Measurements from ENCODE around the gene STARD3.

The STARD3 gene

DNA sequence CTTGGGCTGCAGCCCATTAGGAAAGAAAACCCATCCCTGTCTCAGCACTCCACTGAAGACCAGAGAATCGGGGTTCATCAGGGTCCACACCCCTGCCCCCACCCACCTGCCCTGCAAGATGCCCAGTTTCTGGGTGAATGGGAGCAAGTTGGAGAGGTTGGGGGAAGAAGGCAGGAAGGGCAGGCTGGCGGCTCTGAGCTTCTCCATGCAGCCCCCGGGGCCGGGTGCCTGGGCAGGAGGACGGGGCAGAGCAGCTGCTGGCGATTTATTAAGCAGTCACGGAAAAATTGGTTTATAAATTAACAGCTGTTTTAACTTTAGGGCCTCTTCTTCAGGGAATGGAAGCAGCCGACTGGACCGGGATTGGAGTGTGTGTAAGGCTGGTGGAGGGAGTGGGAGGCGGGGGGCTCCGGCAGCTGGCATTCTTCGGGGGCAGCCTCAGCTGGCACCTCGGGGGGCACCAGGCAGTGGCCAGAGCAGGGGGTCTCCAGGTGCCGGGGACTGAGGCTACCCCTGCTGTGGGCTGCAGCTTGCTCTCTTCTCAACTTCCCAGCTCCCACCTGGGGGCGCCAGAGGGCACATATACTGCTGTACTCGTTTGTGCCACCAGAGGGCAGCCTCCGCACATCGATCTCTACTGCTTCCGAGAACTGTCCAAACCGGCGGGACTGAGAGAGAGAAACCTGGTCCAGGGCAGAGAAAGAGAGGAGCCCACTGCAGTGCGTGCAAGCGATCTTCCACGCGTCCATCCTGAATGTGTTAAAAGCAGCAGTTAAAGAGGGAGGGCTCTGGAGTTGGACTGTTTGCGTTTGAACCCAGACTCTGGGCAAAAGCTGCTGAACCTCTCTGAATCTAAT lies 15.2 kb upstream of the STARD3 start:
- peak; percentile 82 to 86 for DNase-seq

DNA sequence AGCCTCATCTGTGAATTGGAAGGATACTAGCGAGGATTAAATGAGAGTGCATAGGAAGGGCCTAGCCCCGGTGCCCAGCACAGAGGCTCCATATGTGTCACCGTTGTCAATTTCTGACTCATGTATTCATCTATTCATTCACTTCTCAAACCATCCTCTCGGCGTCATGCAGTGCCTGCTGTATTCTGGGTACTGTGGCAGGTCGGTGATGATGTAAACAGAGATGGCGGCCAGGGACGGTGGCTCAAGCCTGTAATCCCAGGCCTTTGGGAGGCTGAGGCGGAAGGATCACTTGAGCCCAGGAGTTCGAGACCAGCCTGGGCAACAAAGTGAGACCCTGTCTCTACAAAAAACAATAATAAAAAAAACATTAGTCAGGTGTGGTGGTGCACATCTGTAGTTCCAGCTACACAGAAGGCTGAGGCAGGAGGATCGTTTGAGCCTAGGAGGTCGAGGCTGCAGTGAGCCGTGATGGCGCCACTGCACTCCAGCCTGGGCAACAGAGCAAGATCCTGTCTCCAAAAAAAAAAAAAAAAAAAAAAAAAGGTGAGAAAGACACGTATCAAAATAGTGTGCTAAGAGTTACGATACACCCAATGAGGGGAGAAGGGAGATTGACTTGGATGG lies 14.5 kb upstream of the STARD3 start:
- DNase-seq = peak in 1 of 2 experiments; percentile 40

- DNase-seq = peak; percentile 69 to 83
These were observed 13.5 kb upstream of the STARD3 start for GRCh38 chr17:39623356-39623950.

DNA sequence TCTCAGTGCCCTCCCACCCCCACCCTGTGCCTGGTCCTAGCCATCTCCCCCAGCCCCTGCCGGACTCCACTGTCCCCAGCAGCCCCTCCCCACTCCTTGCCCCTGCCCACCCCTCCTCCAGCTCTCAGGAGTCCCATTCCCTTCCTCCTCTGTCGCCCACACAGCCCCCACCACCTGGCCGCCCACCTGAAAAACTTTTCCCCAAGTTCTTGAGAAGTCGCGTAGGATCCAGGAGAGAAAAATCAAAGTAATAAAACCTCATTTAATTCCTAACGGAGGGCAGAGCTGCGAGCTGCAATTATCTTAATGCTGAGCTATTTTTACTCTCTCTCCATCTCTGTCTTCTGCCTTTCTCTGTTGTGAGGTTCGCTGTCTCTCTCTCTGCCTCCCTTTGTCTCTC lies 12.6 kb upstream of the STARD3 start:
- DNase-seq = no peak

DNA sequence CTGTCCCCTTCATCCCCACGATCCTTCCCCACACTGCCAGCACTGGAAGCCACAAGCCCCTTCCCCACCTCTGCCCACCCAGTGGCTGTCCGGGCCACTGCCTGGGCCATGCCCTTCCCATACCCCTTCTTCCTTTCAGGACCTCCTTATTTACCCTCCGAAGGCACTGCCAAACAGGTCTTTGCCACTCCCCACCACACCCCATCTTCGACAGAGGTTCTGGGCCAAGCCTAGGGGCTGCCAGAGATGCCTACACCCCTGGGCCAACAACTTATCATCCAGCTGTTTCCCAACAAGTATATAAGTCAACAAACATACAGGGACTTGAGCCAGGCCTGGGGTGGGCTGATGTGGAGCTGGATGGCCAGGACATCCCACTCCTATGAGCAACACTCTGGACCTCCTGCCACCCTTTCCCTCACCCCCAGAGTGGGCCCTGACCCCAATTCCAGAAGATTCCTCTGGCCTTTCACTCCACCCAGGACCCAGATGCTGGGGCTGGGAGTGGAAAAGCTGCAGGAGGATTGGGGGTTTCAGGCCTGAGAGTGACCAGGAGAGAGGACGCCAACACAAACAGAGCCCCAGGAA lies 11.7 kb upstream of the STARD3 start:
- no peak for DNase-seq

- no peak for DNase-seq
These were observed 10.5 kb upstream of the STARD3 start, which contains the start of gene PPP1R1B for GRCh38 chr17:39626171-39627046. Gene PPP1R1B (plus strand): TSS chr17:39626952. CDS start chr17:39627393, 441 bp downstream.

DNA sequence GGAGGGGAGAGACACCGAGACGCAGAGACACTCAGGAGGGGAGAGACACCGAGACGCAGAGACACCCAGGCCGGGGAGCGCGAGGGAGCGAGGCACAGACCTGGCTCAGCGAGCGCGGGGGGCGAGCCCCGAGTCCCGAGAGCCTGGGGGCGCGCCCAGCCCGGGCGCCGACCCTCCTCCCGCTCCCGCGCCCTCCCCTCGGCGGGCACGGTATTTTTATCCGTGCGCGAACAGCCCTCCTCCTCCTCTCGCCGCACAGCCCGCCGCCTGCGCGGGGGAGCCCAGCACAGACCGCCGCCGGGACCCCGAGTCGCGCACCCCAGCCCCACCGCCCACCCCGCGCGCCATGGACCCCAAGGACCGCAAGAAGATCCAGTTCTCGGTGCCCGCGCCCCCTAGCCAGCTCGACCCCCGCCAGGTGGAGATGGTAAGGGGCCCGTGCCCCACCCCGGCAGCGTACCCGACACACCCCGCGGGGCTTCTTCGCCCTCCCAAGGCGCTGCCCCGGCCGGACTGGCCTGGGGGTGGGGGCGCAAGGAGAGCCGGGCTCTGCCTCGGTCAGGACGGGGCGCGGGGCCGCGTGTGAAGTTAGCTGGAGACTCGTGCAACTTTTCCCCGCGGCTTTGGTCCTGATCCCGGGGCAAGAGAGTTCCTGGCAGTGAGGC lies 9.8 kb upstream of the STARD3 start:
- DNase-seq = no peak

DNA sequence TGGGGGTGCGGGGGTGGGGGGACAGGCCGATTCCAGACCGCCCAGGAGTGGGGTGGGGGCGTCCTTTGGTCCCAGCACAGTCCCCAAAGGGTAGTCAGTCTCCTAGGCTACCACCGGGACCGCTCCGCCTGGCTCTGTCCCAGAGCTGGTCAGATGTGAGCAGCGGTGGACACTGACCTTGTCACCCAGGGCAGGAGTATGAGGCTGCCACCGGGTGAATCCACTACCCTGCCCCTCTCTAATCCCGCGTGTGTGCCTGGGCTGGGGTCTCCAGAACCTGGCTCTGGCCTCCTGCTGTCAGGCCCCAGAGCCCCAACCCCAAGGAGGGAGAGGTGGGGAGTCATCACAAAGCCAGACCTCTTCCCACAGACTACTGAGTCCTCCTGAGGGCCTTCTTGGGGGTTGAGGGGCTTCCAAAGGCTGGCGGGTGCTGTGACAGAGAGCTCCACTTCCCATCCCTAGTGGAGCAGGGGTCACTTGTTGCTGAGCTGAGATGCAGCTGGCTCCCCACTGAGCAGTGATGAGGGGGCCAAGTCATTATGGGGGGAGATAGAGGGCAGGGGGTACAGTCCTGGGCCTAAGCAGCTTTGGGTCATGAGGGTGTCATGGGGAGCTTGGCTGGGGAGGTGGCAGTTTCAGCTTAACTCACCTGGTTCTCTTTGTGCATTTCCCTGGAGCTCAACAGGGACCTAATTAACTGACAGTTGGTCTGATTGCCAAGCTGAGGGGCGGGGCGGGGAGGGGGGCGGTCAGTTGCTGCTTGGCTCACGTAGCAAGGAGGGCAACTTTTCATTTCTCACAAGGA lies 9.0 kb upstream of the STARD3 start:
- peak in 1 of 2 experiments; percentile 59 for DNase-seq

DNA sequence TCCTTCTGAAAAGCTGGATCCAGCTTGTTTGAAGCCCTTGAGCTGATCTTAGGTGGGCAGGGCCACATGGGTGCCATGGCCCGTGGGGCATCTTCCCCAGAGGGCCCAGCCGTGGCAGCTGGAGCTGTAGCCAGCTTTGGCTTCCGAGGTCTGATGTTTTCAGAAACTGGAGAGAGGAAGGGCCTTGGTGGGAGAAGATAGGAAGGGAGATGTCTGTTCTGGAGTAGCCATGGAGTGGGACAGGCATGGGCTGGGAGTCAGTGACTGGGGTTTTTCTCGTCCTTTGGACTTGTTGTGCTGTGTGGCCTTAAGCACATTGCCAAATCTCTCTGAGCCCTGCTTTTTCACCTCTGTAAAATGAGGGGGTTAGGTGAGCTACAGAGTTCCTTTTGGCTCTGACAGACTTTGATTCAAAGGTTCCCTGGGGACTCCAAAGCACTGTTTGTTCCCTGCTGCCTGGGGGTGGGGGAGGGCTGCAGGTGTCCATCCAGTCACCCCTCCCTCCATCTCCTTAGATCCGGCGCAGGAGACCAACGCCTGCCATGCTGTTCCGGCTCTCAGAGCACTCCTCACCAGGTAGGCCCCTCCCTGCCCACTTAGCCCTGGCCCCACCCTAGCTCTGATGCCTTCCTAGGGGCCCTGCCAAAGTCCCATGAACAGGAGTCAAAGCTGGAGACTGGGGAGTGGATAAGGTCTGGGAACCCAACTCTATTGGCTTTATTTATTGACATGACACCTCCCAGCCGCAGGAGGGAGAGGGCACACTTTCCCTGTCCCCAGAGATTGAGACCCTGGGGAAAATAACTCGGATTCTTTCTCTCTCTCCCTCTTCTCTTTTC lies 8.1 kb upstream of the STARD3 start:
- DNase-seq = no peak

GRCh38 chr17:39629494-39629880 lies 7.5 kb upstream of the STARD3 start:
- DNase-seq = no peak

- DNase-seq = no peak
These were observed 7.0 kb upstream of the STARD3 start for GRCh38 chr17:39629898-39630297.

DNA sequence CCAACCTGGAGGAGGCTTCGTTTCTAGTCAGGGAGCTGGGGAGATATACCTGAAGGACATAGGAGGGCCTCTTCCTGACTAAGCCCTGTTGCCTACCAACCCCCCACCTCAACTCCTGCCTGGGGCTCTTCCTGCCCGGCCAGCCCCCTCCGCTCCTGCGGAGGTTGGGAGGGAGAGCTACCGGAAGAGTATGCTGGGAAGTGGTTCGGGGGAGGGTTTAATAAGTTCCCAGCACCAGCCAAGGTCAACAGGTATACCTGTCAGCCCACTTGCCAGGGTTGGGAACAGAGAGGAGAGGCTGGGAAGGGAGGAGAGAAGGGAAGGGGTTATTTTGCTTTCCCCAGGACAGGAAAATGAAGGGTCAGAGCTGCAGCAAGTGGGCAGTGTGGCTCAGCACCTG lies 5.5 kb upstream of the STARD3 start:
- no peak for DNase-seq

- peak in 1 of 2 experiments; percentile 34 for DNase-seq
These were observed 4.6 kb upstream of the STARD3 start for GRCh38 chr17:39632153-39632941.

- DNase-seq = no peak
These were observed 3.3 kb upstream of the STARD3 start for GRCh38 chr17:39633570-39634183.

DNA sequence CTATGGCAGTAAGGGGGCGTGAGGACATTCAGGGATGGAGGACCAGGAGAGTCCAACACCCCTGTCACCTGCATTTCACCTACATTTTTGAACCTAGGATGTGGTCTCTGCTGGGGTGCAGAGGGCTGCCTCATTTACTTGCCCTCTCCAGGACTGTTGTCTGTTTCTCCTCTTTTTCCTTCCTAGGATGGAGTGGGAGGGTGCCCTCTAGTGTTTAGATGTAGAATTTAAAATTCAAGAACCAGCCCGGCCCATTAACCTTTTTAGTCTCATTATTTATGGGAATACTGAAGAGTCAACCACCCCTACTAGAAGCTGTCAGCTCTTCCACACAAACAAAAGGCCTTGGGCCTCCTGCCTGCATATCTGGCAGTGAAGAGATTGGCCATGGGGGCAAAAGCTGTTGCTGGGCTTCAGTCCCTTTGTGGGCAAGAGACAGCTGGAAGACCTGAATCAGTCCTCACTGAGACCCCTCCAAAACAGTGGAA lies 2.5 kb upstream of the STARD3 start:
- DNase-seq = peak; percentile 23 to 47

GRCh38 chr17:39635614-39636176 lies 1.2 kb upstream of the STARD3 start:
- DNase-seq = no peak

- no peak for DNase-seq
These were observed 387 bp upstream of the STARD3 start for GRCh38 chr17:39636587-39636926.

DNA sequence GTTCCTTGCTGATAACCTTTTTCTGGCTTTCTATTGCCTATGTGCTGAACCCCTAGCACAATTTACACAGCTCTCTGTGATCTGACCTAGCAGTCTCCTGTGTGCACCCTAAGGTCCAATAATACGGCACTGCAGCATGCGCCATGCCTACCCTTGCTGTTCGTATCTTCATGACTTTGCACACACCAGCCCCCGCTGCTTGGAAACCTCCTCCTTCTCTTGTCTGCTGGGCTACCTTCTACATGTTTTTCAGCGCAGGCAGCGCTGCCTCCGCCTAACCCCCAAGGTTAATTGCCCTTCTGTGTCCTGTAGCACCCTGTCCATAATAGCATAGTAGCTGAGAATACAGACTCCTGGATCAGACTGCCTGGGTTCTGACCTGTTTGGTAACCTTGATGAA lies 1.4 kb downstream of the STARD3 start:
- DNase-seq = no peak

All from NCI-H524 (cell line).